Measurements from ENCODE around the gene CNBD2. TPM values are rescaled to one million over a fixed set of nuclear protein-coding genes. Genes with fewer than 3 reads are reported as not detected.
A peak's percentile ranks its signal among the peaks of the same experiment; 100 is the strongest.

The CNBD2 gene
- total RNA-seq, 1 donor from 2014 or later, result 4.4 TPM

GRCh38 chr20:35974256-35974655, 5.9 kb downstream of the CNBD2 start:
- Mint-ChIP-seq H3K27ac (no peak overlapping the region), H3K4me3 (no peak overlapping the region), H3K9me3 (no peaks in the 10 kb centered on the region), H3K4me1 (no peaks in the 10 kb centered on the region), H3K36me3 (no peaks in the 10 kb centered on the region), H3K27me3 (ENCODE audit: insufficient read depth, low read depth) (peaks cover 12% of the 10 kb centered on the region)
- Histone ChIP-seq H3K9ac (no peak overlapping the region), H3K4me2 (no peak overlapping the region), H3K4me3 (no peak overlapping the region), H3K27ac (no peak overlapping the region), H3K36me3 (no peaks in the 10 kb centered on the region), H3K27me3 (no peaks in the 10 kb centered on the region), H4K20me1 (ENCODE audit: low read depth) (no peaks in the 10 kb centered on the region), H2AFZ (replicated peaks) (no peak overlapping the region), H3F3A (ENCODE audit: low read depth) (no peaks in the 10 kb centered on the region), H3K4me1 (no peaks in the 10 kb centered on the region), H3K9me3 (ENCODE audit: low read depth) (no peaks in the 10 kb centered on the region), H3K79me2 (ENCODE audit: low read depth) (no peaks in the 10 kb centered on the region)
- TF ChIP-seq EZH2phosphoT487 (IDR thresholded peaks at IDR 0.05) (no peak), EZH2 (IDR thresholded peaks at IDR 0.05) (no peak), CTCF (IDR thresholded peaks at IDR 0.05) (no peak)
- DNase-seq (ENCODE audit: low spot score), result no peak

GRCh38 chr20:35975576-35976373, 7.4 kb downstream of the CNBD2 start:
- no peak overlapping the region for H3K27ac ChIP-seq
- no peak overlapping the region for H3K9ac ChIP-seq
- H3K4me3 ChIP-seq, result no peak overlapping the region
- TF ChIP-seq CTCF (IDR thresholded peaks at IDR 0.05) (no peak), EZH2phosphoT487 (IDR thresholded peaks at IDR 0.05) (no peak), EZH2 (IDR thresholded peaks at IDR 0.05) (no peak)
- H3K79me2 ChIP-seq (ENCODE audit: low read depth), result no peaks in the 10 kb centered on the region
- Mint-ChIP-seq H3K4me1 (no peaks in the 10 kb centered on the region), H3K9me3 (no peaks in the 10 kb centered on the region), H3K27ac (peak overlapping the region; percentile 32), H3K4me3 (no peak overlapping the region), H3K27me3 (ENCODE audit: insufficient read depth, low read depth) (peaks cover 12% of the 10 kb centered on the region), H3K36me3 (no peaks in the 10 kb centered on the region)
- no peak for DNase-seq (ENCODE audit: low spot score)
- H3K36me3 ChIP-seq, result no peaks in the 10 kb centered on the region
- H3F3A ChIP-seq (ENCODE audit: low read depth), result no peaks in the 10 kb centered on the region
- H2AFZ ChIP-seq (replicated peaks), result no peak overlapping the region
- no peaks in the 10 kb centered on the region for H4K20me1 ChIP-seq (ENCODE audit: low read depth)
- H3K4me2 ChIP-seq, result no peak overlapping the region
- no peaks in the 10 kb centered on the region for H3K27me3 ChIP-seq
- H3K4me1 ChIP-seq, result no peaks in the 10 kb centered on the region
- H3K9me3 ChIP-seq (ENCODE audit: low read depth), result no peaks in the 10 kb centered on the region

- Histone ChIP-seq H4K20me1 (ENCODE audit: low read depth) (no peaks in the 10 kb centered on the region), H3K27ac (no peak overlapping the region), H3F3A (ENCODE audit: low read depth) (no peaks in the 10 kb centered on the region), H2AFZ (replicated peaks) (no peak overlapping the region), H3K4me3 (no peak overlapping the region), H3K4me2 (no peak overlapping the region), H3K9ac (no peak overlapping the region), H3K36me3 (no peaks in the 10 kb centered on the region), H3K9me3 (ENCODE audit: low read depth) (no peaks in the 10 kb centered on the region), H3K4me1 (no peaks in the 10 kb centered on the region), H3K79me2 (ENCODE audit: low read depth) (no peaks in the 10 kb centered on the region), H3K27me3 (no peaks in the 10 kb centered on the region)
- no peaks in the 10 kb centered on the region for H3K9me3 Mint-ChIP-seq
- H3K27ac Mint-ChIP-seq, result no peak overlapping the region
- TF ChIP-seq CTCF (IDR thresholded peaks at IDR 0.05) (no peak), EZH2phosphoT487 (IDR thresholded peaks at IDR 0.05) (no peak), EZH2 (IDR thresholded peaks at IDR 0.05) (no peak)
- no peaks in the 10 kb centered on the region for H3K4me1 Mint-ChIP-seq
- no peaks in the 10 kb centered on the region for H3K36me3 Mint-ChIP-seq
- peaks cover 9% of the 10 kb centered on the region for H3K27me3 Mint-ChIP-seq (ENCODE audit: insufficient read depth, low read depth)
- no peak overlapping the region for H3K4me3 Mint-ChIP-seq
- DNase-seq (ENCODE audit: low spot score), result no peak
These were observed 9.7 kb downstream of the CNBD2 start for GRCh38 chr20:35978041-35978513.
